ENCODE data around the gene GRAP2. TPM values are rescaled to one million over a fixed set of nuclear protein-coding genes. Genes with fewer than 3 reads are reported as not detected.

The GRAP2 gene
- total and polyA plus RNA-seq, 2 experiments from 2014 or later, result 0.42 TPM; not detected in 1

DNA sequence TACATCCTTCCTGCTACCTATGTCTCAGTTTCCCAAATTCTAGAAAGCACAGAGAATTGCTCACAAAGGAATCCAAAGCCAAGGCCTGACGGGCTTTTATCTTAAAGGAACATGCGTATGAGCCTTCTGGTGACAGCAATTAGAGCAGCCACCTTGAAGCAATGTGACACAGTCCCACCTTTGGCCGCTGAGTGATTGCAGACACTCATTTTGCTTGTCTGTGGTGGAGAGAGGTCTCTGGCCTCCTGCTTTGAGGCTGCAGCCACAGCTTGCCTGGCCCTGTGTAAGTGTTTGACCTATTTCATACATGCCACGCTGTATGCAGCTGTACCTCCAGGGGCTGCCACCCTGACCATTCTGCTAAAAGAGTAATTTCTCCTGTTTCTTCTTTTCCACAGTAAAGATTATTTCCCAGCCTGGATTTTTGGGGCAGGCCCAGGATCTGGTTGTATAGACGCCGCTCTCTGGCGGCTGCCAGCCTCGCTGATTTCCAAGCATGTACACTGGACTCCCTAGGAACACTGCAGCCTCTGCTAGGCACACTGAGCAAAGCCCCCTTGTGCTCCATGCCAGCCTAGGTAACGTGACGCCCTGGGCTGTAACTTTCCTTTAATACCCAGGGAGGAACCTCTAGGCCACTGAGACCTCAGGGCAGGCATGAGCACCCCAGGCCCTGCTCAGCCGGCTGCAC is 58.2 kb downstream of the GRAP2 start:
- H2AFZ ChIP-seq, result peak overlapping the region; percentile 92
- no peaks in the 10 kb centered on the region for H3K79me2 ChIP-seq (replicated peaks; ENCODE audit: insufficient read depth)
- H3K9me2 ChIP-seq (ENCODE audit: insufficient read depth), result no peaks in the 10 kb centered on the region
- peaks cover 4% of the 10 kb centered on the region; the same call in 1 of the 2 replicates for H3K4me1 ChIP-seq (ENCODE audit: insufficient read depth)
- H3K4me2 ChIP-seq, result no peak overlapping the region
- DNase-seq (ENCODE audit: low spot score) (no peak), ATAC-seq (peak; percentile 18; the same call in 2 of the 3 replicates)
- no peak overlapping the region for H3K4me3 ChIP-seq
- Mint-ChIP-seq H3K4me1 (peaks cover 32% of the 10 kb centered on the region), H3K27me3 (ENCODE audit: insufficient read depth, low read depth, poor library complexity) (peaks cover 15% of the 10 kb centered on the region), H3K36me3 (ENCODE audit: low read depth) (no peaks in the 10 kb centered on the region), H3K9me3 (peaks cover 3% of the 10 kb centered on the region; the same call in 1 of the 3 replicates), H3K4me3 (no peak overlapping the region), H3K27ac (no peak overlapping the region)
- H3K36me3 ChIP-seq (ENCODE audit: insufficient read depth), result no peaks in the 10 kb centered on the region
- TF ChIP-seq STAT1 (IDR thresholded peaks at IDR 0.05; ENCODE audit: unreplicated experiment) (no peak), POLR2AphosphoS5 (IDR thresholded peaks at IDR 0.05; ENCODE audit: low read depth) (no peak), JUNB (IDR thresholded peaks at IDR 0.05; ENCODE audit: unreplicated experiment) (no peak), CREB1 (CRISPR knock-in tag; IDR thresholded peaks at IDR 0.05; ENCODE audit: low read depth) (no peak), NANOG (IDR thresholded peaks at IDR 0.05; ENCODE audit: borderline replicate concordance) (no peak), EZH2phosphoT487 (IDR thresholded peaks at IDR 0.05; ENCODE audit: unreplicated experiment) (no peak), REST (IDR thresholded peaks at IDR 0.05; ENCODE audit: unreplicated experiment) (no peak), ZNF114 (CRISPR knock-in tag; IDR thresholded peaks at IDR 0.05) (no peak), EZH2 (IDR thresholded peaks at IDR 0.05; ENCODE audit: low read depth, unreplicated experiment) (no peak), ZNF331 (CRISPR knock-in tag; IDR thresholded peaks at IDR 0.05; ENCODE audit: low read depth) (no peak)
- TF ChIP-seq, protein P1, sequence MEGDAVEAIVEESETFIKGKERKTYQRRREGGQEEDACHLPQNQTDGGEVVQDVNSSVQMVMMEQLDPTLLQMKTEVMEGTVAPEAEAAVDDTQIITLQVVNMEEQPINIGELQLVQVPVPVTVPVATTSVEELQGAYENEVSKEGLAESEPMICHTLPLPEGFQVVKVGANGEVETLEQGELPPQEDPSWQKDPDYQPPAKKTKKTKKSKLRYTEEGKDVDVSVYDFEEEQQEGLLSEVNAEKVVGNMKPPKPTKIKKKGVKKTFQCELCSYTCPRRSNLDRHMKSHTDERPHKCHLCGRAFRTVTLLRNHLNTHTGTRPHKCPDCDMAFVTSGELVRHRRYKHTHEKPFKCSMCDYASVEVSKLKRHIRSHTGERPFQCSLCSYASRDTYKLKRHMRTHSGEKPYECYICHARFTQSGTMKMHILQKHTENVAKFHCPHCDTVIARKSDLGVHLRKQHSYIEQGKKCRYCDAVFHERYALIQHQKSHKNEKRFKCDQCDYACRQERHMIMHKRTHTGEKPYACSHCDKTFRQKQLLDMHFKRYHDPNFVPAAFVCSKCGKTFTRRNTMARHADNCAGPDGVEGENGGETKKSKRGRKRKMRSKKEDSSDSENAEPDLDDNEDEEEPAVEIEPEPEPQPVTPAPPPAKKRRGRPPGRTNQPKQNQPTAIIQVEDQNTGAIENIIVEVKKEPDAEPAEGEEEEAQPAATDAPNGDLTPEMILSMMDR (conservative IDR thresholded peaks at IDR 0.05; ENCODE audit: low read depth in 2 of 2), result no peak
- TF ChIP-seq, protein P2, sequence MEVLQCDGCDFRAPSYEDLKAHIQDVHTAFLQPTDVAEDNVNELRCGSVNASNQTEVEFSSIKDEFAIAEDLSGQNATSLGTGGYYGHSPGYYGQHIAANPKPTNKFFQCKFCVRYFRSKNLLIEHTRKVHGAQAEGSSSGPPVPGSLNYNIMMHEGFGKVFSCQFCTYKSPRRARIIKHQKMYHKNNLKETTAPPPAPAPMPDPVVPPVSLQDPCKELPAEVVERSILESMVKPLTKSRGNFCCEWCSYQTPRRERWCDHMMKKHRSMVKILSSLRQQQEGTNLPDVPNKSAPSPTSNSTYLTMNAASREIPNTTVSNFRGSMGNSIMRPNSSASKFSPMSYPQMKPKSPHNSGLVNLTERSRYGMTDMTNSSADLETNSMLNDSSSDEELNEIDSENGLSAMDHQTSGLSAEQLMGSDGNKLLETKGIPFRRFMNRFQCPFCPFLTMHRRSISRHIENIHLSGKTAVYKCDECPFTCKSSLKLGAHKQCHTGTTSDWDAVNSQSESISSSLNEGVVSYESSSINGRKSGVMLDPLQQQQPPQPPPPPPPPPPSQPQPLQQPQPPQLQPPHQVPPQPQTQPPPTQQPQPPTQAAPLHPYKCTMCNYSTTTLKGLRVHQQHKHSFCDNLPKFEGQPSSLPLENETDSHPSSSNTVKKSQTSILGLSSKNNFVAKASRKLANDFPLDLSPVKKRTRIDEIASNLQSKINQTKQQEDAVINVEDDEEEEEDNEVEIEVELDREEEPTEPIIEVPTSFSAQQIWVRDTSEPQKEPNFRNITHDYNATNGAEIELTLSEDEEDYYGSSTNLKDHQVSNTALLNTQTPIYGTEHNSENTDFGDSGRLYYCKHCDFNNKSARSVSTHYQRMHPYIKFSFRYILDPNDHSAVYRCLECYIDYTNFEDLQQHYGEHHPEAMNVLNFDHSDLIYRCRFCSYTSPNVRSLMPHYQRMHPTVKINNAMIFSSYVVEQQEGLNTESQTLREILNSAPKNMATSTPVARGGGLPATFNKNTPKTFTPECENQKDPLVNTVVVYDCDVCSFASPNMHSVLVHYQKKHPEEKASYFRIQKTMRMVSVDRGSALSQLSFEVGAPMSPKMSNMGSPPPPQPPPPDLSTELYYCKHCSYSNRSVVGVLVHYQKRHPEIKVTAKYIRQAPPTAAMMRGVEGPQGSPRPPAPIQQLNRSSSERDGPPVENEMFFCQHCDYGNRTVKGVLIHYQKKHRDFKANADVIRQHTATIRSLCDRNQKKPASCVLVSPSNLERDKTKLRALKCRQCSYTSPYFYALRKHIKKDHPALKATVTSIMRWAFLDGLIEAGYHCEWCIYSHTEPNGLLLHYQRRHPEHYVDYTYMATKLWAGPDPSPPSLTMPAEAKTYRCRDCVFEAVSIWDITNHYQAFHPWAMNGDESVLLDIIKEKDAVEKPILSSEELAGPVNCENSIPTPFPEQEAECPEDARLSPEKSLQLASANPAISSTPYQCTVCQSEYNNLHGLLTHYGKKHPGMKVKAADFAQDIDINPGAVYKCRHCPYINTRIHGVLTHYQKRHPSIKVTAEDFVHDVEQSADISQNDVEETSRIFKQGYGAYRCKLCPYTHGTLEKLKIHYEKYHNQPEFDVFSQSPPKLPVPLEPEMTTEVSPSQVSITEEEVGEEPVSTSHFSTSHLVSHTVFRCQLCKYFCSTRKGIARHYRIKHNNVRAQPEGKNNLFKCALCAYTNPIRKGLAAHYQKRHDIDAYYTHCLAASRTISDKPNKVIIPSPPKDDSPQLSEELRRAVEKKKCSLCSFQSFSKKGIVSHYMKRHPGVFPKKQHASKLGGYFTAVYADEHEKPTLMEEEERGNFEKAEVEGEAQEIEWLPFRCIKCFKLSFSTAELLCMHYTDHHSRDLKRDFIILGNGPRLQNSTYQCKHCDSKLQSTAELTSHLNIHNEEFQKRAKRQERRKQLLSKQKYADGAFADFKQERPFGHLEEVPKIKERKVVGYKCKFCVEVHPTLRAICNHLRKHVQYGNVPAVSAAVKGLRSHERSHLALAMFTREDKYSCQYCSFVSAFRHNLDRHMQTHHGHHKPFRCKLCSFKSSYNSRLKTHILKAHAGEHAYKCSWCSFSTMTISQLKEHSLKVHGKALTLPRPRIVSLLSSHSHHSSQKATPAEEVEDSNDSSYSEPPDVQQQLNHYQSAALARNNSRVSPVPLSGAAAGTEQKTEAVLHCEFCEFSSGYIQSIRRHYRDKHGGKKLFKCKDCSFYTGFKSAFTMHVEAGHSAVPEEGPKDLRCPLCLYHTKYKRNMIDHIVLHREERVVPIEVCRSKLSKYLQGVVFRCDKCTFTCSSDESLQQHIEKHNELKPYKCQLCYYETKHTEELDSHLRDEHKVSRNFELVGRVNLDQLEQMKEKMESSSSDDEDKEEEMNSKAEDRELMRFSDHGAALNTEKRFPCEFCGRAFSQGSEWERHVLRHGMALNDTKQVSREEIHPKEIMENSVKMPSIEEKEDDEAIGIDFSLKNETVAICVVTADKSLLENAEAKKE (CRISPR knock-in tag; IDR thresholded peaks at IDR 0.05), result no peak
- no peaks in the 10 kb centered on the region for H3F3A ChIP-seq (replicated peaks; ENCODE audit: low read depth)
- no peak overlapping the region for H3K27ac ChIP-seq (ENCODE audit: low read depth)
- no peaks in the 10 kb centered on the region for H3K27me3 ChIP-seq (ENCODE audit: insufficient read depth)
- H4K20me1 ChIP-seq (replicated peaks; ENCODE audit: insufficient read depth), result no peaks in the 10 kb centered on the region
